Transverse colon (tissue), 4 donors: Measurements from ENCODE around the gene SLC25A13. TPM values are rescaled to one million over a fixed set of nuclear protein-coding genes. Genes with fewer than 3 reads are reported as not detected.
"Not testable (repeated sequence)": the region's sequence is repeated elsewhere in the genome, so short reads cannot be mapped to it uniquely, and the experiment has no call there.

ENCODE experiments used
- DNase-seq: peaks from one replicate; pipeline ENCODE4 v3.0.0-alpha.2; 2019
- H3K27ac ChIP-seq, 4 donors: fragments of 200-600 bp; sonication (generic); 2 replicates each; pipeline ENCODE4 v1.5.1; 2016 to 2018; ENCODE audit warnings: inconsistent platforms in 4 of 4
- H3K27me3 ChIP-seq: fragments of 200-600 bp; sonication (generic); 2 replicates; pipeline ENCODE4 v1.5.1; 2017; ENCODE audit warnings: inconsistent platforms
- H3K36me3 ChIP-seq, 4 donors: fragments of 200-600 bp; sonication (generic); 2 replicates each; pipeline ENCODE4 v1.5.1; 2017 to 2019; ENCODE audit warnings: inconsistent platforms in 4 of 4
- H3K4me1 ChIP-seq, 4 donors: fragments of 200-600 bp; sonication (generic); 2 replicates each; pipeline ENCODE4 v1.5.1; 2017 to 2020; ENCODE audit warnings: inconsistent platforms in 4 of 4
- H3K4me3 ChIP-seq, 4 donors: fragments of 200-600 bp; sonication (generic); 1 replicate in 1 of 4; 2 replicates in 3 of 4; pipeline versions ENCODE4 v1.5.1 to v1.6.1; 2017 to 2019; ENCODE audit warnings: inconsistent platforms in 4 of 4
- H3K9me3 ChIP-seq, 2 donors: fragments of 200-600 bp; sonication (generic); 2 replicates each; pipeline ENCODE4 v1.5.1; 2017 to 2019; ENCODE audit warnings: inconsistent platforms in 2 of 2
- EP300 ChIP-seq: sonication (generic); formaldehyde crosslinking; IDR thresholded peaks from one replicate; pipeline ENCODE4 v1.6.1; 2017; ENCODE audit warnings: antibody characterized with exemption, low read depth
- POLR2A ChIP-seq: fragments of 450-650 bp; IDR thresholded peaks from one replicate; pipeline ENCODE4 v1.6.1; 2016; ENCODE audit warnings: antibody characterized with exemption, mild to moderate bottlenecking, moderate library complexity
- POLR2AphosphoS5 ChIP-seq, 3 donors: sonication (generic); formaldehyde crosslinking; IDR thresholded peaks; one replicate each; pipeline ENCODE4 v1.6.1; 2016; ENCODE audit warnings: antibody characterized with exemption in 3 of 3
- WGBS, 2 donors: methylation state at CpG; one replicate each; pipeline ENCODE4 v1.1.5; 2018; ENCODE audit warnings: low coverage in 1 of 2; 5-methylcytosine and 5-hydroxymethylcytosine counted together
- in situ Hi-C, 4 donors: fragments of 200-750 bp; cut with MboI; loops; one replicate each; pipeline versions ENCODE4 v1.15.0 to v1.15.1; 2017; ENCODE audit warnings: low sequenced_read_pairs in 3 of 4, low pct_ligation_motif_present in 1 of 4, low pct_unique_long_range_greater_than_20kb in 1 of 4
- intact Hi-C: fragments of 100-400 bp; cut with DNase I; formaldehyde crosslinking; loops from one replicate; pipeline ENCODE4 v1.15.1; 2023; ENCODE audit warnings: low total_unique reads
- total RNA-seq, 4 donors: library from RNA; depleted of rRNA; stranded (reverse); fragments of >200 nt; gene quantifications; one replicate each; pipeline ENCODE4 v1.1.0, GENCODE V29; 2016
- TF ChIP-seq, protein P1 (sequence below), 5 experiments: fragments of 200-600 bp in 3 of 5; fragments of 450-650 bp in 2 of 5; sonication (generic) in 3 of 5; IDR thresholded peaks; 1 replicate in 2 of 5; 2 replicates in 3 of 5; pipeline ENCODE4 v1.5.1; 2016 to 2017; ENCODE audit warnings: antibody characterized with exemption in 5 of 5, inconsistent platforms in 3 of 5, mild to moderate bottlenecking in 2 of 5, moderate library complexity in 1 of 5

SLC25A13 gene, protein sequence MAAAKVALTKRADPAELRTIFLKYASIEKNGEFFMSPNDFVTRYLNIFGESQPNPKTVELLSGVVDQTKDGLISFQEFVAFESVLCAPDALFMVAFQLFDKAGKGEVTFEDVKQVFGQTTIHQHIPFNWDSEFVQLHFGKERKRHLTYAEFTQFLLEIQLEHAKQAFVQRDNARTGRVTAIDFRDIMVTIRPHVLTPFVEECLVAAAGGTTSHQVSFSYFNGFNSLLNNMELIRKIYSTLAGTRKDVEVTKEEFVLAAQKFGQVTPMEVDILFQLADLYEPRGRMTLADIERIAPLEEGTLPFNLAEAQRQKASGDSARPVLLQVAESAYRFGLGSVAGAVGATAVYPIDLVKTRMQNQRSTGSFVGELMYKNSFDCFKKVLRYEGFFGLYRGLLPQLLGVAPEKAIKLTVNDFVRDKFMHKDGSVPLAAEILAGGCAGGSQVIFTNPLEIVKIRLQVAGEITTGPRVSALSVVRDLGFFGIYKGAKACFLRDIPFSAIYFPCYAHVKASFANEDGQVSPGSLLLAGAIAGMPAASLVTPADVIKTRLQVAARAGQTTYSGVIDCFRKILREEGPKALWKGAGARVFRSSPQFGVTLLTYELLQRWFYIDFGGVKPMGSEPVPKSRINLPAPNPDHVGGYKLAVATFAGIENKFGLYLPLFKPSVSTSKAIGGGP
- total RNA-seq = 10 to 100 TPM in 3 of 4 donors, 1 to 10 TPM in 1; 7.8 to 68.9 (median 59.6) TPM

DNA sequence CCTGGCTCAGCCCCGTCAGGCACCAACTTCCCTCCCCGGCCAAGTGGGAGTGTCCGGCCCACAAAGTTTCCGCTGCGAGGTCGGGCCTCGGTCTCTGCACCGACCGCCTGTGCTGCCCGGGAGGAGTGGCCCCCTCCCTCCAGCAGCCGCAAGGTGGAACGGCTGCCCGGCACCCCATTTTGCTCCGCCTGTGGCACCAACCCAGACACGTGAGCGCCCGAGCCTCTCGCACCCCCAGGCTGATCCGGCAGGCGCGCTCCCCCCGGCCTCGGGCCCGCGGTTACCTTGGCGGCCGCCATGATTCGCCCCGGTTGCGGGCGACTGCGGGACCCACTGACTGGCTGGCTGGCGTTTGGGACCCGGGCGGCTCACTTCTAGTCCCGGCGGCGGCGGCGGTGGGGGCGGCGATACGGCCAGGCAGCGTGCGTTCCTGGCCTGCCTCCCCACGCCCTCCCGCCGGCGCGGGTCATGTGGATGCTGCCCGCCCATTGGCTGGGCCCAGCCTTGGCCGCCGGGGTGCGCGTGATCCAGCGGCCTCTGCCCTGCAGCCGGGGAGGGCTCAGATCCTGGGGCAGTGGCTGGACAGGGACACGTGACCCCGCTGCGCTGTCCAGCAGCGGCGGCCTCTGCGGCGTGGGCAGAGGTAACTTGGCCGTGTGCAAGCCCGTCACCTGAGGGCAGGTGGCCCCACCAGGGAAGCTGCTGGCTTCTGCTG, at the start of gene SLC25A13:
Gene SLC25A13 (minus strand): TSS at position 441 of the 715 bp plus-strand sequence. CDS start 142 bp downstream, at position 299.
- Histone ChIP-seq H3K27me3 (no peaks in the 10 kb centered on the region), H3K36me3 (no peaks in the 10 kb centered on the region), H3K9me3 (no peaks in the 10 kb centered on the region), H3K4me3 (peak within 1 kb of the TSS; percentile 66 to 95 (median 76)), H3K4me1 (peaks cover 15 to 35% (median 25%) of the 10 kb centered on the region in 4 donors), H3K27ac (peak within 1 kb of the TSS; percentile 93 to 99 (median 97))
- in situ Hi-C loops = no loop called here
- DNase-seq = peak; percentile 93
- TF ChIP-seq POLR2A (peak; percentile 87), POLR2AphosphoS5 (IDR thresholded peaks at IDR 0.05) (peak; percentile 70 to 86 (median 81)), EP300 (peak; percentile 20)
- TF ChIP-seq, protein P1, sequence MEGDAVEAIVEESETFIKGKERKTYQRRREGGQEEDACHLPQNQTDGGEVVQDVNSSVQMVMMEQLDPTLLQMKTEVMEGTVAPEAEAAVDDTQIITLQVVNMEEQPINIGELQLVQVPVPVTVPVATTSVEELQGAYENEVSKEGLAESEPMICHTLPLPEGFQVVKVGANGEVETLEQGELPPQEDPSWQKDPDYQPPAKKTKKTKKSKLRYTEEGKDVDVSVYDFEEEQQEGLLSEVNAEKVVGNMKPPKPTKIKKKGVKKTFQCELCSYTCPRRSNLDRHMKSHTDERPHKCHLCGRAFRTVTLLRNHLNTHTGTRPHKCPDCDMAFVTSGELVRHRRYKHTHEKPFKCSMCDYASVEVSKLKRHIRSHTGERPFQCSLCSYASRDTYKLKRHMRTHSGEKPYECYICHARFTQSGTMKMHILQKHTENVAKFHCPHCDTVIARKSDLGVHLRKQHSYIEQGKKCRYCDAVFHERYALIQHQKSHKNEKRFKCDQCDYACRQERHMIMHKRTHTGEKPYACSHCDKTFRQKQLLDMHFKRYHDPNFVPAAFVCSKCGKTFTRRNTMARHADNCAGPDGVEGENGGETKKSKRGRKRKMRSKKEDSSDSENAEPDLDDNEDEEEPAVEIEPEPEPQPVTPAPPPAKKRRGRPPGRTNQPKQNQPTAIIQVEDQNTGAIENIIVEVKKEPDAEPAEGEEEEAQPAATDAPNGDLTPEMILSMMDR (IDR thresholded peaks at IDR 0.05) = no peak
- 1% methylated on average over 24 of the region's 66 CpGs; no CpG with 5 or more reads in 1 of the 2 donors for WGBS, 2 donors
- intact Hi-C loops = no loop called here

DNA sequence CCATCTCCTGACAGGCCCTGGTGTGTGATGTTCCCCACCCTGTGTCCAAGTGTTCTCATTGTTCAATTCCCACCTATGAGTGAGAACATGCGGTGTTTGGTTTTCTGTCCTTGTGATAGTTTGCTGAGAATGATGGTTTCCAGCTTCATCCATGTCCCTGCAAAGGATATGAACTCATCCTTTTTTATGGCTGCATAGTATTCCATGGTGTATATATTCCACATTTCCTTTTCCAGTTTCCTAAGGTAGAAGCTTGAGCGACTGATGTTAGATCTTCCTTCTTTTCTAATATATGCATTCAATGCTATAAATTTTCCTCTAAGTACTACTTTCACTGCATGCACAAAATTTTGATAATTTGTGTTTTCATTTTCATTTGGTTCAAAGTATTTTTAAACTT, 44.0 kb upstream of the SLC25A13 start:
- H3K27ac ChIP-seq, H3K4me3 ChIP-seq, intact Hi-C loops, H3K27me3 ChIP-seq, DNase-seq, in situ Hi-C loops, H3K36me3 ChIP-seq, H3K9me3 ChIP-seq, H3K4me1 ChIP-seq: not testable (repeated sequence)
- WGBS, 2 donors = 94 to 97% methylated on average over 2 of the region's 2 CpGs

DNA sequence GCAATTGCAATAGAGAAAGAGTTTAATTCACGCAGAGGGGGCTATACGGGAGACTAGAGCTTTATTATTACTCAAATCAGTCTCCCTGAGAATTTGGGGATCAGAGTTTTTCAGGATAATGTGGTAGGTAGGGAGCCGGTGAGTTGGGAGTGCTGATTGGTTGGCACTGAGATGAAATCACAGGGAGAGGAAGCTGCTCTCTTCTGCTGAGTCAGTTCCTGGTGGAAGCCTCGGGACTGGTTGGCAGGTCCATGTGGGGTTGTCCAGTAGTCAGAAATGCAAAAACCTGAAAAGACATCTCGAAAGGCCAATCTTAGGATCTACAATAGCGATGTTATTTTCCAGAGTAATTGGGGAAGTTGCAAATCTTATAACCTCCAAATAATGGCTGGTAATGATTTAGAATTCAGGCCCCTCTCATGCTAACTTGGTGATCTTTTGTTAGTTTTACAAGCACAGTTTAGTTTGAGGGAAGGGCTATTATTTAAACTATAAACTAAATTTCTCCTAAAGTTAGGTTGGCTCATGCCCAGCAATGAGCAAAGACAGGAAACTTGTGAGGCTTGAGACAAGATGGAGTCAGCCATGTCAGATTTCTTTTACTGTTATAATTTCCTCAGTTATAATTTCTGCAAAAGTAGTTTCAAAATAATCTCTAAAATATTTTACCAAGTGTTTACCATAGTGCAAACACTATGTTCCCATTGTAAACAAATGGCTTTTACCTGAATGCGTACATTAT, 39.4 kb upstream of the SLC25A13 start:
- TF ChIP-seq EP300 = no peak
- no peak for TF ChIP-seq POLR2A
- TF ChIP-seq, protein P1 (IDR thresholded peaks at IDR 0.05) = no peak
- no peak for TF ChIP-seq POLR2AphosphoS5 (IDR thresholded peaks at IDR 0.05)
- intact Hi-C loops = no loop called here
- 83 to 88% methylated on average over 7 of the region's 7 CpGs for WGBS, 2 donors
- in situ Hi-C loops = no loop called here
- no peak for DNase-seq
- Histone ChIP-seq H3K27me3 (no peaks in the 10 kb centered on the region), H3K4me1 (no peaks in the 10 kb centered on the region), H3K9me3 (no peaks in the 10 kb centered on the region), H3K4me3 (no peak overlapping the region), H3K36me3 (no peaks in the 10 kb centered on the region), H3K27ac (no peak overlapping the region)

DNA sequence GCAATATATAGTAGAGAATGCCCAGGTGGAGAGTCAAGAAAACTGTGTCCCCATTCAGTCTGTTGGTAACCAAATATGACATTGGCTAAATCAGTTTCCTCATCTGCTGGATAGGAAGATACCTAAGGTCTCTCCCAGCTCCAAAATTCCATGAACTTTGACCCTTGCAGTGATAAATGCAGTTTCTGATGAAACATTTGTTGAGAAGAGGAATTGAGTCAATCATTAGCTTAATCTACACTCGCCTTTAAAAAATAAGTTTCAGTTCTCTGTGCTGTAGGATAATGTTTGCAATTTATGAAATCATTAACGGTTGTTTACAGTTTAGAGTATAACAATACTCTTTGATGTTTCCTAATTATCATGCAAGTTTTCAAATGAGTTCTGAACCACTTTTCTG, 38.0 kb upstream of the SLC25A13 start:
- intact Hi-C loops (no loop called here), in situ Hi-C loops (no loop called here)
- Histone ChIP-seq H3K4me3 (no peak overlapping the region), H3K4me1 (no peaks in the 10 kb centered on the region), H3K27me3 (no peaks in the 10 kb centered on the region), H3K27ac (no peak overlapping the region), H3K9me3 (no peaks in the 10 kb centered on the region), H3K36me3 (no peaks in the 10 kb centered on the region)
- 62 to 73% methylated on average over 2 of the region's 2 CpGs for WGBS, 2 donors
- TF ChIP-seq POLR2A = no peak
- TF ChIP-seq POLR2AphosphoS5 (IDR thresholded peaks at IDR 0.05) = no peak
- TF ChIP-seq EP300 = no peak
- TF ChIP-seq, protein P1 (IDR thresholded peaks at IDR 0.05) = no peak
- DNase-seq = no peak

DNA sequence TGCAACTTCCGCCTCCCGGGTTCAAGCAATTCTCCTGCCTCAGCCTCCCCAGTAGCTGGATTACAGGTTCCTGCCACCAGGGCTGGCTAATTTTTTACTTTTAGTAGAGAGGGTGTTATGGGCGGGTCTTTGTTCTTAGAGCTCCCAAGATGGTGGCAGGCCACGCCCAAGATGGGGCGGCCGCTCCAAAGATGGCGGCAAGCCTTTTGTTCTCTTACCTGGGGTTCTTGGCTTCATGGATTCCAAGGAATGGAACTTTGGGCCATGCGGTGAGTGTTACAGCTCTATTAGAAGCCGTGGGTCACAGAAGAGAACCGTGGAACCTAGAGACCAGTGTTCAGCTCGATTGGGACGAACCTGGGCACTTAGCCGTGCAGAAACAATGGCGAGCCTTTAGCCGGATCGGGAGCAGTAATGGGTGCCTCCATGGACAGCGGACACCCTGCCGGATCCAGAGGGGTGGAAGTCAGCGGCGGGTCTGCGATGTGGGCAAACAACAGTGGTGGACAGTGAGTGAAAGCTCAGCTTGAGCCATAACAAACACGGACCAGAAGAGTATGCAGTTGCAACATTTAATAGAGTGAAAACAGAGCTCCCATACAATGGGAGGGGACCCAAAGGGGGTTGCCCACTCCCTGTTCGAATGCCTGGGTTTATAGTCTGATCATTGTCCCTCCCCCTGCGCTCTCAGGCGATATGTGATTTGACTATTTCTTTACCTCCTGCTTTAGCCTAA, 36.5 kb upstream of the SLC25A13 start:
- intact Hi-C loops, DNase-seq, H3K36me3 ChIP-seq, H3K4me3 ChIP-seq, H3K4me1 ChIP-seq, in situ Hi-C loops, H3K27ac ChIP-seq, H3K27me3 ChIP-seq, H3K9me3 ChIP-seq: not testable (repeated sequence)
- 94 to 100% methylated on average over 5 to 25 of the region's 25 CpGs for WGBS, 2 donors
